Stimulated activated CD4-positive, alpha-beta T cell treated with anti-CD3 and anti-CD28 coated beads, Interleukin-15, amount 100 ng/mL, for 1 hour (primary cell): Measurements from ENCODE around the gene SOAT2.

Experiments used
- DNase-seq, 2 donors: peaks; one replicate each; pipeline ENCODE4 v3.0.0-alpha.2; 2020; ENCODE audit warnings: low read depth in 1 of 2, low spot score in 1 of 2

Gene SOAT2, protein sequence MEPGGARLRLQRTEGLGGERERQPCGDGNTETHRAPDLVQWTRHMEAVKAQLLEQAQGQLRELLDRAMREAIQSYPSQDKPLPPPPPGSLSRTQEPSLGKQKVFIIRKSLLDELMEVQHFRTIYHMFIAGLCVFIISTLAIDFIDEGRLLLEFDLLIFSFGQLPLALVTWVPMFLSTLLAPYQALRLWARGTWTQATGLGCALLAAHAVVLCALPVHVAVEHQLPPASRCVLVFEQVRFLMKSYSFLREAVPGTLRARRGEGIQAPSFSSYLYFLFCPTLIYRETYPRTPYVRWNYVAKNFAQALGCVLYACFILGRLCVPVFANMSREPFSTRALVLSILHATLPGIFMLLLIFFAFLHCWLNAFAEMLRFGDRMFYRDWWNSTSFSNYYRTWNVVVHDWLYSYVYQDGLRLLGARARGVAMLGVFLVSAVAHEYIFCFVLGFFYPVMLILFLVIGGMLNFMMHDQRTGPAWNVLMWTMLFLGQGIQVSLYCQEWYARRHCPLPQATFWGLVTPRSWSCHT

DNA sequence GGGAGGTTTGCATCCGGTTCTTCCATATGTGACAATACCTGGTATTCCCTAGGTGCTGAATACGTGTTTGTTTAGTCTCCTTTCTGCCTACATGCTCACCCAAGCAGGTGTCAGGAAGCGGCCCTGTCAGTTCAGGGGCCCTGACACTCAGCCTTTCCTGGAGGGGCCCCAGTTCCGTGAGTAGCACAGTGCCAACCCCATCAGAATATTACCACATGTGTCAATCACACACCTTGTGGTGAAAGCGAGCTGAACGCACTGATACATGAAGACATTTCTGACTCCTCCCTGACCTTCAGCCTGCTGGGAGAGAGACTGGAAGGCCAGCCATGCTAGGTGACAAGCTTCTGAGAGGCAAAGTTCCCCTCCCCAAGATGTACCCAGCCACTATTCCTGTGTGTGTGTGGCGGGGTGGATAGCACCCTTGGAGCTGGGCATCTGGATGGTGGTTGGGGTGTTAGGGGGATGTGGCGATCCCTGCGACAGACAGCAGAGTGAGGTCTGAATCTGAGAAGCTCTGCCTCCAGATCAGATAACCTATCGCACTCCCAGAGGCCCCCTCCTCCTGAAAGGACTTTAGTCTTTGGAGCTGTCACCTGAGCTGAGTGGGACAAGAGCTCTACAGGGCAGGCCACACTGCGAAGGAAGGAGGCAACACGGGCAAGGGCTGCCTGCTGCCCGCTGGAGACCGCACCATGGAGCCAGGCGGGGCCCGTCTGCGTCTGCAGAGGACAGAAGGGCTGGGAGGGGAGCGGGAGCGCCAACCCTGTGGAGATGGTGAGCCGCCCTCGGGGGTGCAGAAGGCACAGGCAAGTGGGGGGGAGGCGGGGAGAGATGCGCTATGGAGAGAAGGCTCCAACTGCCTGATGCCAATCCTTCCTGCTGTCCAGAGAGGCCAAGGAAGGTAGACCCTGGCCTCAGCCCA lies at the start of gene SOAT2:
Gene SOAT2 (plus strand): TSS at position 604 of the 925 bp plus-strand sequence. CDS start 92 bp downstream, at position 696.
- DNase-seq, result no peak

DNA sequence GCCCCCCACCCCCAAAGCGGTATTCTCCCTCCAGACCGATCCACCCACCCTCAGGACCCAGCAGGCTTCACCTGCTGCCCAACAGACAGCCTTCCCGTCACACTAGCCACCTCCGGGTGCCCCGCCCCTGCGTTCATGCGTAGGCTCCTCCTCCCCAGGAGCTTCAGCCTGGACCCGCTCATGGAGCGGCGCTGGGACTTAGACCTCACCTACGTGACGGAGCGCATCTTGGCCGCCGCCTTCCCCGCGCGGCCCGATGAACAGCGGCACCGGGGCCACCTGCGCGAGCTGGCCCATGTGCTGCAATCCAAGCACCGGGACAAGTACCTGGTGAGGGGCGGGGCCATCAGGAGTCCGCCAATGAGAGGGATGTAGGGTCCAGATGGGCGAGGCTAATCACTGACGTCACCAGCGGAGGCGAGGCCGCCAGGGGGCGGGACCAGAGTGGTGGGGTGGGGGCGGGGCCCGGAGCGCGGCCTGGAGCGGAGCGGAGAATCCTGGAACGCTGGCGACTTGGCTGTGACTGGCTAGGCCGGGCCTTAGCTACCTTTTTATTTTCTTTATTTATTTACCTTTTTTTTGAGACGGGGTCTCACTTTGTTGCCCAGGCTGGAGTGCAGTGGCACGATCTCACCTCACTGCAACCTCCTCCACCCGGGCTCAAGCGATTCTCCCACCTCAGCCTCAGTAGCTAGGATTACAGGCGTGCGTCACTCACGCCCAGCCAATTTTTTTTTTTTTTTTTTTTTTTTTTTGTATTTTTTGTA lies 49.0 kb upstream of the SOAT2 start:
- peak; percentile 85 for DNase-seq

DNA sequence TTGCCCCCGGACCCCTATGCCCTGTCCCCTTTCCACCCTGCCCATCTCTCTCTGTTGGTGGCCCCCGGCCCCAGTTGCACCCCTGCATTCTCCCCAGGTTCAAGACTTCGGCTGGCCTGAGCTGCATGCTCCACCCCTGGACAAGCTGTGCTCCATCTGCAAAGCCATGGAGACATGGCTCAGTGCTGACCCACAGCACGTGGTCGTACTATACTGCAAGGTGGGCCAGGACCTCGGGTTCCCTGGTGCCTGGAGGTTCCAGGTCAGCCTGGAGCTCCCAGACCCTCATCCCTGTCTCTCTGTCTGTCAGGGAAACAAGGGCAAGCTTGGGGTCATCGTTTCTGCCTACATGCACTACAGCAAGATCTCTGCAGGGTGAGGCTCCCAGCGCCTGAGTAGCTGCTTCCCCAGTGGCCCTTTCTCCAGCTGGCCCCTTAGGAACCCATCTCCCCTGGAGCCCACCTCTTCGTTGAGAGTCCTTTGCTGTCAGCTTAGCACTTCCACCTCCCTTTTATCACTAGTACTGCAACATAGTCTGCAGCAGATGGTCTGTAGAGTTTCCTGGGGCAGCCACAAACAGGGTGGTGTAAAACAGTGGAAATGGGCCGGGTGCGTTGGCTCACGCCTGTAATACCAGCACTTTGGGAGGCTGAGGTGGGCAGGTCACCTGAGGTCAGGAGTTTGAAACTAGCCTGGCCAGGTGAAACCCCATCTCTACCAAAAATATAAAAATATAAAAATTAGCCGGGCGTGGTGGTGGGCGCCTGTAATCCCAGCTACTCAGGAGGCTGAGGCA lies 47.6 kb upstream of the SOAT2 start:
- DNase-seq, result no peak

DNA sequence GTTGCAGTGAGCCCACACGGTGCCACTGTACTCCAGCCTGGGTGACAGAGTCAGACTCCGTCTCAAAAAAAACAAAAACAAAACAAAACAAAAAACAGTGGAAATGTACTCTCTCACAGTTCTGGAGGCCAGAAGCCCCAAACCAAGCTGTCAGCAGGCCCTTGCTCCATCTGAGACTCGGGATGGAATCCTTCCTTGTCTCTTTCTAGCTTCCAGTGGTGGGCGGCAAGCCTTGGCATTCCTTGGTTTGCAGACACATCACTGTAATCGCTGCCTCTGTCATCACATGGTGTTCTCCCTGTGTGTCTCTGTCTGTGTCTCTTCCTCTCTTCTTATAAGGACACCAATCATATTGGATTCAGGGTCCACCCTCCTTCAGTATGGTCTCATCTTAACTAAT lies 47.0 kb upstream of the SOAT2 start:
- DNase-seq, result no peak

DNA sequence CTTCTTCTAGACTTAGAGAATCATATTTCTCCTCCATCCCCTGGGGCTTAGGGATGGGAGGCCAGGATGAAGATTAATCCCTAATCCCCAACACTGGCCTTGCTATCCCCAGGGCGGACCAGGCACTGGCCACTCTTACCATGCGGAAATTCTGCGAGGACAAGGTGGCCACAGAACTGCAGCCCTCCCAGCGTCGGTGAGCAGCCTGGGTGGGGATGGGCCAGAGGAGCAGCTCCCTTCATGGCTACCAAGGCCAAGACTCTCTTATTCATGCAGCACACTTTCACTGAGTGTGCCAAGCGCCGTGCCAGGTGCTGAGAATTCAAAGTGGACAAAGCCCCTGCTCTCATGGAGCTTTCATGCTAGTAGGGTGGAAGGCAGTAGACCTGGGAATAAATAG lies 46.4 kb upstream of the SOAT2 start:
- DNase-seq, result no peak

DNA sequence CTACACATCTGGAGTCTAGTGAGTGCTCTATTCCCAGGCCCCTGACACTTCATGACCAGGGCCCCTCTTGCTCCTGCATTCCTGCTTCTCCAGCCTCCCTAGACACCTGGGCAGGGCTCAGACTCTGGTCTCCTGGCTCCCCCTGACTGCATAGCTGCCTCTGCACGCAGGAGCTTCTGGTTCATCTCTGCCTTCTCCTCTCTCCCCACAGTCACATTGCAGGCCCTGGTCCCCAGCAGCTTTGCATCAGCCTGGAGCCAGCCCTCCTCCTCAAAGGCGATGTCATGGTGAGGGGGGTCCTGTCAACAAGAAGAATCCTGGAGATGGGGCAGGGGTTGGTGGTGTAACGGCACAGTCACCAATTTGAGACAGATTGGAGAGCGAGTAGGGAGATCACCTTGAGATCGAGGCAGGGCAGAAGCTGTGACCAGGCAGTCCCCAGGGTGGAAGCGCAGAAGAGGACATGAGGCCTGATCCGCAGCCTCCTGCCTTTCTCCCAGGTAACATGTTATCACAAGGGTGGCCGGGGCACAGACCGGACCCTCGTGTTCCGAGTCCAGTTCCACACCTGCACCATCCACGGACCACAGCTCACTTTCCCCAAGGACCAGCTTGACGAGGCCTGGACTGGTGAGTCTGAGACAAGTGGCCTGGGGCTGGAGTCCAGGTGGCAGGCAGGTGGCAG lies 45.3 kb upstream of the SOAT2 start:
- no peak for DNase-seq

DNA sequence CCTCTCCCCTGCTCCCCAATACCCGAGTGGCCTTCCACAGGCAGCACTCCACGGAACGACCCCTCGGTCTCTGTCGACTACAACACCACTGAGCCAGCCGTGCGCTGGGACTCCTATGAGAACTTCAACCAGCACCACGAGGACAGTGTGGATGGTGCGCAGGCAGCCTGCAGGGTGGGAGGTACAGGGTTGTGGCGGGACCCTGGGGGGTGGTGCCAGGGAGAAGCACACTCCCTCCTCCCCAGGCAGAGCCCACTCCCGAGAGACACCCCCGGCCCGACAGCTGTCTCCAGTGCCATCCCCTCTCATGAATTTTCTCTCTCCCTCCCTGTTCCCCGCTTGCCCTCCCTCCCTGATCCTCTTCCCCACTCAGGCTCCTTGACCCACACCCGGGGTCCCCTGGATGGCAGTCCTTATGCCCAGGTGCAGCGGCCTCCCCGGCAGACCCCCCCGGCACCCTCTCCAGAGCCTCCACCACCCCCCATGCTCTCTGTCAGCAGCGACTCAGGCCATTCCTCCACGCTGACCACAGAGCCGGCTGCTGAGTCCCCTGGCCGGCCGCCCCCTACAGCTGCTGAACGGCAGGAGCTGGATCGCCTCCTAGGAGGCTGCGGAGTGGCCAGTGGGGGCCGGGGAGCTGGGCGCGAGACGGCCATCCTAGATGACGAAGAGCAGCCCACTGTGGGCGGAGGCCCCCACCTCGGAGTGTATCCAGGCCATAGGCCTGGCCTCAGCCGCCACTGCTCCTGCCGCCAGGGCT lies 44.4 kb upstream of the SOAT2 start:
- no peak for DNase-seq

DNA sequence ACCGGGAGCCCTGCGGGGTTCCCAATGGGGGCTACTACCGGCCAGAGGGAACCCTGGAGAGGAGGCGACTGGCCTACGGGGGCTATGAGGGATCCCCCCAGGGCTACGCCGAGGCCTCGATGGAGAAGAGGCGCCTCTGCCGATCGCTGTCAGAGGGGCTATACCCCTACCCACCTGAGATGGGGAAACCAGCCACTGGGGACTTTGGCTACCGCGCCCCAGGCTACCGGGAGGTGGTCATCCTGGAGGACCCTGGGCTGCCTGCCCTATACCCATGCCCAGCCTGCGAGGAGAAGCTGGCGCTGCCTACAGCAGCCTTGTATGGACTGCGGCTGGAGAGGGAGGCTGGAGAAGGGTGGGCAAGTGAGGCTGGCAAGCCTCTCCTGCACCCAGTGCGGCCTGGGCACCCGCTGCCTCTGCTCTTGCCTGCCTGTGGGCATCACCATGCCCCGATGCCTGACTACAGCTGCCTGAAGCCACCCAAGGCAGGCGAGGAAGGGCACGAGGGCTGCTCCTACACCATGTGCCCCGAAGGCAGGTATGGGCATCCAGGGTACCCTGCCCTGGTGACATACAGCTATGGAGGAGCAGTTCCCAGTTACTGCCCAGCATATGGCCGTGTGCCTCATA lies 43.7 kb upstream of the SOAT2 start:
- no peak for DNase-seq

DNA sequence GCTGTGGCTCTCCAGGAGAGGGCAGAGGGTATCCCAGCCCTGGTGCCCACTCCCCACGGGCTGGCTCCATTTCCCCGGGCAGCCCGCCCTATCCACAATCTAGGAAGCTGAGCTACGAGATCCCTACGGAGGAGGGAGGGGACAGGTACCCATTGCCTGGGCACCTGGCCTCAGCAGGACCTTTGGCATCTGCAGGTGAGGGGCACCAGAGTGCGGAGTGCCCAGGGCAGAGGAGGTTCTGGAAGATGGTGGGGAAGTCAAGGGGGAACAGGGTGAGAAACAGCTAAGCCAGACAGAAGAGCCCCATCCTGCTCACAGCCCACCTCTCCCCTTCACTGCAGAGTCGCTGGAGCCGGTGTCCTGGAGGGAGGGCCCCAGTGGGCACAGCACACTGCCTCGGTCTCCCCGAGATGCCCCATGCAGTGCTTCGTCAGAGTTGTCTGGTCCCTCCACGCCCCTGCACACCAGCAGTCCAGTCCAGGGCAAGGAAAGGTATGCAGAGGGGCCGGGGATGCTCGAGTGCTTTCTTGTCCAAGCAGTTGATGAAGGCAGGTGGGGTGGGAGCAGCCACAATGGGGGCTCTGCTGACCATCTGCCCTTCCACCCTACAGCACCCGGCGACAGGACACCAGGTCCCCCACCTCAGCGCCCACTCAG lies 43.1 kb upstream of the SOAT2 start:
- no peak for DNase-seq

DNA sequence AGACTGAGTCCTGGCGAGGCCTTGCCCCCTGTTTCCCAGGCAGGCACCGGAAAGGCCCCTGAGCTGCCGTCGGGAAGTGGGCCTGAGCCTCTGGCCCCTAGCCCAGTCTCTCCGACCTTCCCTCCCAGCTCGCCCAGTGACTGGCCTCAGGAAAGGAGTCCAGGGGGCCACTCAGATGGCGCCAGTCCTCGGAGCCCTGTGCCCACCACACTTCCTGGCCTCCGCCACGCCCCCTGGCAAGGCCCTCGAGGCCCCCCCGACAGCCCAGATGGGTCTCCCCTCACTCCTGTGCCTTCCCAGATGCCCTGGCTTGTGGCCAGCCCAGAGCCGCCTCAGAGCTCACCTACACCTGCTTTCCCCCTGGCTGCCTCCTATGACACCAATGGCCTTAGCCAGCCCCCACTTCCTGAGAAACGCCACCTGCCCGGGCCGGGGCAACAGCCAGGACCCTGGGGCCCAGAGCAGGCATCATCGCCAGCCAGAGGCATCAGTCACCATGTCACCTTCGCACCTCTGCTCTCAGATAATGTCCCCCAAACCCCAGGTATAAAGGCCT lies 42.5 kb upstream of the SOAT2 start:
- no peak for DNase-seq

DNA sequence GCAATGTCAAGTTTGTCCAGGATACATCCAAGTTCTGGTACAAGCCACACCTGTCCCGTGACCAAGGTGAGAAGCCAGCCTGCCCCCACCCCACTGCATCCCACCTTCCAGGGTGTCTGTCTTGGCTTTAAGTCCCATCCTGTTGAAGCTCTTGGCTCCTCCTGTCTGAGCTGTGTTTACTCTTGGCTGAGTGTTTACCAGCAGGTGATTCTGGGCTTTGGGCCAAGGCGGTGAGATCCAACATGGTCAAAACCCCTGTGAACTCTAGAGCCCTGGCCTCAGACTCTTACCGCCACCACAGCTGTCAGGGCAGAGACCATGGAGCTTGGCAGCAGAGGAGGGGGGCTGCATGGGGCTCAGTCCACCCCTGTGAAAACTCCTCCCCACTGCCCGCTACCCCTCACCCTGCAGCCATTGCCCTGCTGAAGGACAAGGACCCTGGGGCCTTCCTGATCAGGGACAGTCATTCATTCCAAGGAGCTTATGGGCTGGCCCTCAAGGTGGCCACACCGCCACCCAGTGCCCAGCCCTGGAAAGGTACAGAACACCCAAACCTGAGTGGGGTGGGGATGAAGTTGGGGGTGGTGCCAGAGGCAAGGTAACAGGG lies 41.8 kb upstream of the SOAT2 start:
- DNase-seq, result no peak

DNA sequence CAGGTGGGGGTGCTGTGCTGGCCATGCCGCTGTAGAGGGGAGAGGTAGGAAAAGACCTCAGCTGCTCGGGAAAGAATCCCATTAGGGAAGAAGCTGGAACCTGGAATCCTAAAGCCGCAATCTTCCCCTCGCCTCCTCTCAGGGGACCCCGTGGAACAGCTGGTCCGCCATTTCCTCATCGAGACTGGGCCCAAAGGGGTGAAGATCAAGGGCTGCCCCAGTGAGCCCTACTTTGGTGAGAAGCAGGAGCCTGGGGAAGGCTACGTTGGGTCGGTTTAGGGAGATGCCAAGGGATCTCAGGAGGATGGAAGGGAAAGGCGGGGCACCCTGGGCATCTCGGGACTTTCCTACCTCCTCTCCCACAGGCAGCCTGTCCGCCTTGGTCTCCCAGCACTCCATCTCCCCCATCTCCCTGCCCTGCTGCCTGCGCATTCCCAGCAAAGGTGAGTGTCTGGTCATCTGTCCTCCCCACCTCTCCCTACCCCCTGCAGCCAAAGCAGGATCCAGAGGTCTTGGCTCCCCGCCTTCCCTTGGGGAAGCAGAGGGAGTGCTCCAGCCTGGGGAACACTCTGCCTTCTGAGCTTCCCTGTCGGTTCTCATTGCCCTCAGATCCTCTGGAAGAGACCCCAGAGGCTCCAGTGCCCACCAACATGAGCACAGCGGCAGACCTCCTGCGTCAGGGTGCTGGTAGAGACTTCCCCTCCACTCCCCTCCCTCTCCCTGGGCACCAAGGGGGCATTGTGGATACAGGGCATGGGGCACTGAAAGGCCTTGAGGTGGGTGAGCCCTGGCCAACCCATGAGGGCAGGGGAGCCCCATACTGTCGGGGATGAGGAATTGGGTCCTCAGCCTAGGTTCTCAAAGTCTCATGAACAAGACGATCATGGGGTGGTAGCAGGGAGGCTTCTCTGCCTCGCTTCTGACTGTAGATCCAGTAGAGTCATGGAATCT lies 41.0 kb upstream of the SOAT2 start:
- DNase-seq, result no peak

DNA sequence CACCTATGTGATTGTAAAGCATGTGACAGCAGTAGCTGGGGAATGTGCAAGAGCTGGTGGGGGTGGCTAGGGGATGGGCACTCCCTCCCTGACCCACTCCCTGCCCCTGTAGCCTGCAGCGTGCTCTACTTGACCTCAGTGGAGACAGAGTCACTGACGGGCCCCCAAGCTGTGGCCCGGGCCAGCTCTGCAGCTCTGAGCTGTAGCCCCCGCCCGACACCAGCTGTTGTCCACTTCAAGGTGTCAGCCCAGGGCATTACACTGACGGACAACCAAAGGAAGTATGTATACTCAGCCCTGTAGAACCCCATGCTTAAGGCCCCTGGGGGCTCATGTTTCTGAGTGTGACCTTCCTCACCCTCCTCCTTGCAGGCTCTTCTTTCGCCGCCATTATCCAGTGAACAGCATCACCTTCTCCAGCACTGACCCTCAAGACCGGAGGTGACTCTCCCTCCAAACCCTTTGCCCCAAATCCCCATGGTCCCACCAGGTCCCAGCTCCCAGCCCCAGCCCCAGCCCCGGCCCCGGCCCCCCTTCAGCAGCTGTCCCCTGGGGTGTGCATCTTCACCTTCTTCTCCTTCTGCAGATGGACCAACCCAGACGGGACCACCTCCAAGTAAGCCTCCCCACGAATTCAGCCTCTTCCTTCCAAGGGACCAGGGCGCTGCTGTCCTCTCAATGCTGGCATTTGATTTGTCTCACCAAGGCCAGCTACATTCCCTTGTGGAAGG lies 40.1 kb upstream of the SOAT2 start:
- no peak for DNase-seq

DNA sequence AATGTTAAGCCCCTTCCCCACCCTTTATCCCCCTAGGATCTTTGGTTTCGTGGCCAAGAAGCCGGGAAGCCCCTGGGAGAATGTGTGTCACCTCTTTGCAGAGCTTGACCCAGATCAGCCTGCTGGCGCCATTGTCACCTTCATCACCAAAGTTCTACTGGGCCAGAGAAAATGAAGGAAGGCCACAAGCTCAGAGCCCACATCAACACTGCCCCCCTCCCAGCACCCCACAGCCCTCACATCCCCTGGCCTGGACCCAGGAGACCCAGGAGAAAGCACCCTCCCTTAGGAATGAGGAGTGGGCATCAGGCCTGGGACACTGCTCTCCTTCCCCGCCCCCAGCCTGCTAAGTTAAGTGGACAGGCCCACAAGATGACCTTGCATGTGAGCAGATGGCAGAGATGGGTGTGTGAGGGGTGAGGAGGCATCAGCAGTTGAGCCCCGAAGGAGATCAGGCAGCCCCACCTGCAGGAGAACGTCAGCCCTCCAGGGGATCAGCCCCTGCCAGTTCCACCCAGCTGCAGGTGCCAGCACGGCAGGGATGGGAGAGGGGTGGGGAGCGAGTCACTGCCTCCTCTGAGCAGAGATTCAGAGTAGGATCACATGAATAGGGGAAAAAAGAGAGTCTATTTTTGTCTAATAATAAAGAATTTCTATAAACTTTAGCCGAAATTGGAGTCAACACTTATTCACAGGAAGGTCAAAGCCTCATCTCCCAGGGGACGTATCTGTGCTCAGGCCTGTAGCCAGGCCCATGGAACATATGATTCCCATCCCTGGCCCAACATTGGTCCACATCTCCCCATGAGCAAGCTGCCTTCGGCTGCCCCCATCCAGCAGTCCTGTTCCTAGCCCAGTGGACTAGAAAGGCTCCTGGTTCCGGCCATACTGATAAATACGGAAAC lies 39.3 kb upstream of the SOAT2 start:
- no peak for DNase-seq
